ENCODE results near the gene HMX3. TPM values are rescaled to one million over a fixed set of nuclear protein-coding genes. Genes with fewer than 3 reads are reported as not detected.
A peak's percentile ranks its signal among the peaks of the same experiment; 100 is the strongest.

HMX3 gene
- total and polyA plus RNA-seq, 2 of the 13 experiments (the other 11 are each of a cell fraction or from before 2014, with no cell fraction given), result not detected

- TF ChIP-seq, protein P1, sequence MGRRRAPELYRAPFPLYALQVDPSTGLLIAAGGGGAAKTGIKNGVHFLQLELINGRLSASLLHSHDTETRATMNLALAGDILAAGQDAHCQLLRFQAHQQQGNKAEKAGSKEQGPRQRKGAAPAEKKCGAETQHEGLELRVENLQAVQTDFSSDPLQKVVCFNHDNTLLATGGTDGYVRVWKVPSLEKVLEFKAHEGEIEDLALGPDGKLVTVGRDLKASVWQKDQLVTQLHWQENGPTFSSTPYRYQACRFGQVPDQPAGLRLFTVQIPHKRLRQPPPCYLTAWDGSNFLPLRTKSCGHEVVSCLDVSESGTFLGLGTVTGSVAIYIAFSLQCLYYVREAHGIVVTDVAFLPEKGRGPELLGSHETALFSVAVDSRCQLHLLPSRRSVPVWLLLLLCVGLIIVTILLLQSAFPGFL (CRISPR knock-in tag; IDR thresholded peaks at IDR 0.05), result no peak
- TF ChIP-seq FLYWCH1 (CRISPR knock-in tag; IDR thresholded peaks at IDR 0.05), result no peak
- peak; percentile 97 for TF ChIP-seq NFYC (CRISPR knock-in tag; IDR thresholded peaks at IDR 0.05)
- TF ChIP-seq ZNF354B (CRISPR knock-in tag; IDR thresholded peaks at IDR 0.05), result no peak
- TF ChIP-seq HDAC6 (IDR thresholded peaks at IDR 0.05; ENCODE audit: low read depth, low read length), result no peak
- no peak for TF ChIP-seq ZNF550 (CRISPR knock-in tag; IDR thresholded peaks at IDR 0.05; ENCODE audit: borderline replicate concordance)
- no peak for TF ChIP-seq ZNF460 (CRISPR knock-in tag; IDR thresholded peaks at IDR 0.05; ENCODE audit: borderline replicate concordance)
- TF ChIP-seq ZSCAN5A (CRISPR knock-in tag; IDR thresholded peaks at IDR 0.05; ENCODE audit: borderline replicate concordance), result no peak
- TF ChIP-seq PHB2 (IDR thresholded peaks at IDR 0.05; ENCODE audit: partially characterized antibody), result no peak
- 0 out of 2 replicates have a peak, but pooled peaks have one; percentile 45 for TF ChIP-seq ZNF513 (CRISPR knock-in tag; conservative IDR thresholded peaks at IDR 0.05)
- no peak for TF ChIP-seq CHD4 (IDR thresholded peaks at IDR 0.05; ENCODE audit: borderline replicate concordance, low read length)
- TF ChIP-seq SOX5 (CRISPR knock-in tag; IDR thresholded peaks at IDR 0.05; ENCODE audit: borderline replicate concordance), result peak; percentile 9; the same call in 1 of the 2 replicates
- TF ChIP-seq SNAI1 (CRISPR knock-in tag; IDR thresholded peaks at IDR 0.05; ENCODE audit: borderline replicate concordance), result no peak
- TF ChIP-seq POLR2AphosphoS2 (IDR thresholded peaks at IDR 0.05; ENCODE audit: low read depth, low read length), result no peak
- TF ChIP-seq FOXP1 (IDR thresholded peaks at IDR 0.05), result no peak
- no peak for TF ChIP-seq FOXP1 (CRISPR knock-in tag; IDR thresholded peaks at IDR 0.05)
- no peak for TF ChIP-seq JUND (CRISPR knock-in tag; IDR thresholded peaks at IDR 0.05)
- TF ChIP-seq HDAC1 (CRISPR knock-in tag; IDR thresholded peaks at IDR 0.05), result peak; percentile 69
- TF ChIP-seq, protein P2, sequence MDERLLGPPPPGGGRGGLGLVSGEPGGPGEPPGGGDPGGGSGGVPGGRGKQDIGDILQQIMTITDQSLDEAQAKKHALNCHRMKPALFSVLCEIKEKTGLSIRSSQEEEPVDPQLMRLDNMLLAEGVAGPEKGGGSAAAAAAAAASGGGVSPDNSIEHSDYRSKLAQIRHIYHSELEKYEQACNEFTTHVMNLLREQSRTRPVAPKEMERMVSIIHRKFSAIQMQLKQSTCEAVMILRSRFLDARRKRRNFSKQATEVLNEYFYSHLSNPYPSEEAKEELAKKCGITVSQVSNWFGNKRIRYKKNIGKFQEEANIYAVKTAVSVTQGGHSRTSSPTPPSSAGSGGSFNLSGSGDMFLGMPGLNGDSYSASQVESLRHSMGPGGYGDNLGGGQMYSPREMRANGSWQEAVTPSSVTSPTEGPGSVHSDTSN (CRISPR knock-in tag; IDR thresholded peaks at IDR 0.05), result peak; percentile 91
- no peak for TF ChIP-seq THAP7 (CRISPR knock-in tag; IDR thresholded peaks at IDR 0.05)
These were observed 18.4 kb downstream of the HMX3 start, which contains the start of gene BUB3 (continued) for GRCh38 chr10:123154092-123154710.
